K562 (cell line): ENCODE data around the gene CARD8. TPM values are rescaled to one million over a fixed set of nuclear protein-coding genes. Genes with fewer than 3 reads are reported as not detected.

Experiments
- ATAC-seq: fragments of 200-7000 bp; cut with Tn5 transposase; 3 replicates; pipeline ENCODE4 v1.9.1; 2020; ENCODE audit warnings: moderate library complexity
- BruUV-seq: library from RNA; stranded (reverse); fragments of 400-500 nt; replicated peaks from 2 replicates; lab custom pipeline; 2021; lab: Mats Ljungman, UMichigan
- CTCF ChIA-PET: fragments of 300-600 bp; formaldehyde crosslinking; extraction: SDS; loops from one replicate; lab custom pipeline; 2021; ENCODE audit warnings: low intra/inter-chr PET ratio; lab: Yijun Ruan, JAX
- POLR2A ChIA-PET: fragments of 300-600, 350-650 bp; sonication (Branson Sonifier 250); formaldehyde crosslinking; extraction: SDS; loops from one replicate; lab custom pipeline; 2021; ENCODE audit warnings: antibody characterized with exemption, inconsistent platforms; lab: Yijun Ruan, JAX
- DNase-seq, 4 experiments: peaks; one replicate each; pipeline versions ENCODE4 v3.0.0 to v3.0.0-alpha.2; 2011 to 2018; ENCODE audit warnings: low spot score in 3 of 4, mixed read lengths in 3 of 4; ENCODE audit errors: extremely low read depth in 1 of 4
- FAIRE-seq: peaks from 2 replicates; lab custom pipeline; 2011; peaks lifted over from hg19 to GRCh38; lab: Jason Lieb, UNC
- H2AFZ ChIP-seq: 2 replicates; pipeline ENCODE4 v1.6.0; 2011; ENCODE audit warnings: low read depth, low read length, control low read depth, inconsistent platforms
- H3K27ac ChIP-seq: fragments of 200-600 bp; 3 replicates; pipeline ENCODE4 v1.8.0; 2011; ENCODE audit warnings: low read depth, mild to moderate bottlenecking, control low read depth, inconsistent platforms, low read length, moderate library complexity, mixed read lengths; ENCODE audit errors: extremely low read depth
- H3K27me3 ChIP-seq, 2 experiments: fragments of 300-600 bp in 1 of 2; 2 replicates in 1 of 2; 3 replicates in 1 of 2; pipeline versions ENCODE4 v1.6.0 to v1.8.0; 2011; ENCODE audit warnings: inconsistent platforms in 2 of 2, low read length in 2 of 2, mild to moderate bottlenecking in 1 of 2, mixed read lengths in 1 of 2, moderate library complexity in 1 of 2; ENCODE audit not compliant: control insufficient read depth in 2 of 2, insufficient read depth in 2 of 2
- H3K36me3 ChIP-seq: fragments of 300-600 bp; 3 replicates; pipeline ENCODE4 v1.8.0; 2011; ENCODE audit warnings: mild to moderate bottlenecking, low read length, inconsistent platforms; ENCODE audit not compliant: control insufficient read depth, insufficient read depth
- H3K4me1 ChIP-seq, 2 experiments: fragments of 200-600 bp in 1 of 2; replicated peaks in 1 of 2; 2 replicates in 1 of 2; 3 replicates in 1 of 2; pipeline versions ENCODE4 v1.5.1 to v1.8.0; 2011; ENCODE audit warnings: inconsistent platforms in 2 of 2, low read length in 2 of 2, mild to moderate bottlenecking in 1 of 2, mixed read lengths in 1 of 2, moderate library complexity in 1 of 2; ENCODE audit not compliant: control insufficient read depth in 2 of 2, insufficient read depth in 2 of 2
- H3K4me2 ChIP-seq: 2 replicates; pipeline ENCODE4 v1.6.1; 2011; ENCODE audit warnings: low read length, control low read depth, inconsistent platforms, mixed read lengths; ENCODE audit not compliant: insufficient read depth
- H3K4me3 ChIP-seq: fragments of 200-600 bp; sonication (generic), shearing (Covaris generic); 2 replicates; pipeline ENCODE4 v1.5.1; 2016; ENCODE audit warnings: control low read depth, inconsistent platforms
- H3K79me2 ChIP-seq: fragments of 200-600 bp; 3 replicates; pipeline ENCODE4 v1.8.0; 2011; ENCODE audit warnings: low read length, inconsistent platforms; ENCODE audit not compliant: control insufficient read depth, insufficient read depth
- H3K9ac ChIP-seq, 2 experiments: 2 replicates each; pipeline versions ENCODE4 v1.6.0 to v1.6.1; 2011; ENCODE audit warnings: low read depth in 2 of 2, low read length in 2 of 2, control low read depth in 1 of 2, inconsistent platforms in 1 of 2, mild to moderate bottlenecking in 1 of 2, mixed read lengths in 1 of 2; ENCODE audit not compliant: insufficient read depth in 1 of 2
- H3K9me1 ChIP-seq: one replicate; pipeline ENCODE4 v1.6.0; 2011; ENCODE audit warnings: inconsistent platforms, mild to moderate bottlenecking, low read length, moderate library complexity; ENCODE audit not compliant: control insufficient read depth, insufficient read depth
- H3K9me3 ChIP-seq: replicated peaks from 2 replicates; pipeline ENCODE4 v1.5.1; 2011; ENCODE audit warnings: low read depth, low read length, inconsistent platforms; ENCODE audit not compliant: control insufficient read depth, insufficient read depth
- H4K20me1 ChIP-seq: replicated peaks from 2 replicates; pipeline ENCODE4 v1.6.1; 2011; ENCODE audit warnings: low read length, inconsistent platforms, mixed read lengths; ENCODE audit not compliant: control insufficient read depth, insufficient read depth
- BRF1 ChIP-seq: IDR thresholded peaks from 3 replicates; pipeline ENCODE4 v1.6.1; 2011; ENCODE audit warnings: borderline replicate concordance, mild to moderate bottlenecking; ENCODE audit not compliant: insufficient read length; ENCODE audit errors: extremely low read depth
- DNMT1 ChIP-seq: fragments of 450-650 bp; IDR thresholded peaks from 2 replicates; pipeline ENCODE4 v1.6.1; 2016; ENCODE audit warnings: antibody characterized with exemption, mild to moderate bottlenecking
- EP400 ChIP-seq: fragments of 450-650 bp; IDR thresholded peaks from 2 replicates; pipeline ENCODE4 v1.6.1; 2017; ENCODE audit warnings: antibody characterized with exemption, mild to moderate bottlenecking, moderate library complexity
- MLX ChIP-seq, 2 experiments: fragments of 450-650 bp in 1 of 2; sonication (generic) in 1 of 2; formaldehyde crosslinking; conservative IDR thresholded peaks; 2 replicates each; pipeline versions ENCODE4 v1.4.0 to v1.8.1; 2020 to 2022; ENCODE audit warnings: mild to moderate bottlenecking in 1 of 2, missing genetic modification reagents in 1 of 2
- PKNOX1 ChIP-seq: fragments of 450-650 bp; IDR thresholded peaks from 2 replicates; pipeline ENCODE4 v1.6.1; 2016
- RBM17 ChIP-seq: fragments of 200-400 bp; formaldehyde crosslinking; IDR thresholded peaks from 2 replicates; pipeline ENCODE4 v1.6.1; 2017; ENCODE audit warnings: low read depth, mild to moderate bottlenecking, low read length, borderline replicate concordance
- RFX7 ChIP-seq: fragments of 250-450 bp; sonication (Bioruptor Pico); IDR thresholded peaks from 2 replicates; pipeline ENCODE4 v1.5.1; 2021; ENCODE audit warnings: mild to moderate bottlenecking
- TEAD1 ChIP-seq, 2 experiments: fragments of 450-650 bp in 1 of 2; sonication (generic) in 1 of 2; formaldehyde crosslinking; IDR thresholded peaks; 2 replicates each; pipeline versions ENCODE4 v1.4.0 to v1.8.0; 2020 to 2022; ENCODE audit warnings: mild to moderate bottlenecking in 2 of 2, missing genetic modification reagents in 1 of 2
- TRIM24 ChIP-seq, 2 experiments: fragments of 450-650 bp; IDR thresholded peaks; 2 replicates each; pipeline ENCODE4 v1.6.1; 2016
- ZBTB40 ChIP-seq, 2 experiments: fragments of 450-650 bp in 1 of 2; sonication (generic) in 1 of 2; formaldehyde crosslinking in 1 of 2; IDR thresholded peaks; 2 replicates each; pipeline versions ENCODE4 v1.7.1 to v1.9.0; 2016 to 2022; ENCODE audit warnings: inconsistent platforms in 1 of 2, mild to moderate bottlenecking in 1 of 2, missing genetic modification reagents in 1 of 2
- ZNF133 ChIP-seq: fragments of 250-450 bp; sonication (Bioruptor Pico); IDR thresholded peaks from 2 replicates; pipeline ENCODE4 v1.4.0; 2020; ENCODE audit warnings: mild to moderate bottlenecking
- WGBS: fragments of 100-300 bp; shearing (Covaris generic); methylation state at CpG from one replicate; pipeline ENCODE4 v1.1.6; 2016; ENCODE audit warnings: low coverage, mixed read lengths; ENCODE audit not compliant: insufficient coverage; ENCODE audit errors: missing lambda C conversion rate; 5-methylcytosine and 5-hydroxymethylcytosine counted together
- in situ Hi-C: fragments of 300-500 bp; cut with MboI; formaldehyde crosslinking; loops from 4 replicates; pipeline ENCODE4 v1.15.0; 2018; ENCODE audit warnings: inconsistent platforms, mixed read lengths
- intact Hi-C: fragments of 100-400 bp; cut with micrococcal nuclease; formaldehyde crosslinking; loops from 2 replicates; pipeline ENCODE4 v1.14.2; 2022
- polyA plus RNA-seq, 8 experiments: library from polyadenylated mRNA; depleted of rRNA in 4 of 8; stranded (reverse) in 5 of 8; unstranded in 3 of 8; fragments of >200 nt; fragmentation: Nextera tagmentation in 2 of 8; fragmentation: Illumina TruSeq in 1 of 8; extraction: Ambion mirVana in 2 of 8; extraction: Trizol in 1 of 8; gene quantifications; 2 replicates each; pipeline versions ENCODE4 v1.2.1 to v1.2.3, GENCODE V29; 2011 to 2014; ENCODE audit warnings: inconsistent platforms in 1 of 8, missing spikeins in 1 of 8
- total RNA-seq, 7 experiments: library from RNA; depleted of rRNA in 6 of 7; stranded (reverse); fragments of >200 nt in 6 of 7; fragmentation: Illumina TruSeq in 2 of 7; extraction: Trizol in 2 of 7; gene quantifications; 2 replicates each; pipeline versions ENCODE4 v1.2.1 to v1.2.3, GENCODE V29; 2011 to 2021; ENCODE audit warnings: low replicate concordance in 1 of 7

CARD8 gene
- total and polyA plus RNA-seq, 9 of the 15 experiments (the other 6 are each of a cell fraction or from before 2014, with no cell fraction given): 11.5 to 26.4 (median 20.8) TPM

GRCh38 chr19:48258350-48258749 lies 2.6 kb upstream of the CARD8 start:
- DNase-seq (peak in 1 of 4 experiments; percentile 65), ATAC-seq (peak; percentile 35), FAIRE-seq (peak; percentile 71)
- Histone ChIP-seq H3K9ac (peak overlapping the region; percentile 80; a peak in 3 of 4 replicates), H3K27ac (peak overlapping the region; percentile 99), H3K36me3 (no peaks in the 10 kb centered on the region), H2AFZ (peak overlapping the region; percentile 96), H3K79me2 (peaks cover 39% of the 10 kb centered on the region), H3K9me1 (no peaks in the 10 kb centered on the region), H3K4me3 (peak overlapping the region; percentile 44), H3K27me3 (no peaks in the 10 kb centered on the region), H4K20me1 (no peaks in the 10 kb centered on the region), H3K4me1 (peaks cover 8 to 9% of the 10 kb centered on the region in 2 experiments; a peak in 3 of 5 replicates), H3K4me2 (peak overlapping the region; percentile 95), H3K9me3 (no peaks in the 10 kb centered on the region)
- CTCF ChIA-PET: no interaction called here
- WGBS: under 1% methylated on average over 6 of the region's 6 CpGs
- intact Hi-C loops: loop anchor here (5.0 kb wide), 1 partner anchor 56 kb away; no protein-coding TSS in a partner anchor
- POLR2A ChIA-PET: interaction anchor here (3.5 kb wide), 1 partner anchor 55 kb away, joined by 12 read pairs; no protein-coding TSS in a partner anchor
- BruUV-seq: no TSS peak
- in situ Hi-C loops: loop anchor here (25.0 kb wide), 1 partner anchor 1854 kb away; no protein-coding TSS in a partner anchor
- TF ChIP-seq RBM17 (no peak), BRF1 (no peak), MLX (CRISPR knock-in tag; conservative IDR thresholded peaks at IDR 0.05) (no peak), TRIM24 (IDR thresholded peaks at IDR 0.05) (peak in 1 of 2 experiments; percentile 11; a peak in 1 of 4 replicates), DNMT1 (no peak), PKNOX1 (peak; percentile 74), EP400 (peak; percentile 28; the same call in 1 of the 2 replicates), RFX7 (CRISPR knock-in tag) (no peak), TEAD1 (CRISPR knock-in tag; IDR thresholded peaks at IDR 0.05) (no peak), ZBTB40 (IDR thresholded peaks at IDR 0.05) (peak; percentile 66), ZBTB40 (CRISPR knock-in tag; IDR thresholded peaks at IDR 0.05) (no peak), ZNF133 (CRISPR knock-in tag) (no peak)
